GM23338 (cell line): ENCODE data around the gene DEDD2.

Experiments used
- EZH2 ChIP-seq: fragments of 200-600 bp; sonication (generic); IDR thresholded peaks from one replicate; pipeline ENCODE4 v1.8.0; 2017; ENCODE audit warnings: antibody characterized with exemption, mild to moderate bottlenecking, low read depth; ENCODE audit not compliant: unreplicated experiment
- TF ChIP-seq, protein P1 (sequence below), 2 experiments: fragments of 200-600 bp in 1 of 2; sonication (generic) in 1 of 2; conservative IDR thresholded peaks; 2 replicates each; pipeline versions ENCODE4 v1.5.1 to v1.6.1; 2016 to 2017; ENCODE audit warnings: antibody characterized with exemption in 2 of 2, low read depth in 2 of 2, mild to moderate bottlenecking in 2 of 2, moderate library complexity in 1 of 2

DNA sequence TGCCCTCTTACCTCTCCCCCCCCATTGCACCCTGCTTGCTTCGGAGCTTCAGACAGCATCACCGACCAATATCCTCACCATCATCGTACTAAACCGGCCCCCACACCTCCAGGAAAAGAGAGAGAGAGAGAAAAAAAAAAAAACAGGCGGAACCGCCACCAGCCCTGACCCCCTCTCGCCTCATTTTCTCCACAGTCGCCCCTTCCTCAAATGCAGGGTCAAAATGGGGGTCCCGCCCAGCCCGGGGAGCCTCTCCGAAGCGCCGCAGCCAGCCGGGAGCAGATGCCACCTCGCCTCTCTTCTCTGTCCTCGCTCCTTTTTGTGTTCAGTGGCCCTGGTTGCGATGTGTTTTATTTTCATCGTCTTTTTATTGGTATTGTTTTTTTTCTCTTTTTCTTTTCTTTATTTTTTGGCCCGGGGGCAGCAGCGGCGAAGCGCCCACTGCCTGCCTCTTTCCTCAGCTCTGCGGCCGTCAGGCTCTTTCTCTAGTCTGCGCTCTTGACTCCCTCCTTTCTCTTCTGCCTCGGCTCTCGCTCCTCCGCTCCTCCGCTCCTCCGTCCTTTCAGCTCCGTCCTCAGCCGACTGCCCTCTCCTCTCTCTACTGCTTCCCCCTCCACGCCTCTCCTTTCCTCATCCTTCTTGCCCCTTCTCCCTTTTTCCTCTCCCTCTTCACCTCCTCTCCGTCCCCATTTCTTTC lies 41.4 kb downstream of the DEDD2 start:
- peak; percentile 91 for TF ChIP-seq EZH2
- TF ChIP-seq, protein P1, sequence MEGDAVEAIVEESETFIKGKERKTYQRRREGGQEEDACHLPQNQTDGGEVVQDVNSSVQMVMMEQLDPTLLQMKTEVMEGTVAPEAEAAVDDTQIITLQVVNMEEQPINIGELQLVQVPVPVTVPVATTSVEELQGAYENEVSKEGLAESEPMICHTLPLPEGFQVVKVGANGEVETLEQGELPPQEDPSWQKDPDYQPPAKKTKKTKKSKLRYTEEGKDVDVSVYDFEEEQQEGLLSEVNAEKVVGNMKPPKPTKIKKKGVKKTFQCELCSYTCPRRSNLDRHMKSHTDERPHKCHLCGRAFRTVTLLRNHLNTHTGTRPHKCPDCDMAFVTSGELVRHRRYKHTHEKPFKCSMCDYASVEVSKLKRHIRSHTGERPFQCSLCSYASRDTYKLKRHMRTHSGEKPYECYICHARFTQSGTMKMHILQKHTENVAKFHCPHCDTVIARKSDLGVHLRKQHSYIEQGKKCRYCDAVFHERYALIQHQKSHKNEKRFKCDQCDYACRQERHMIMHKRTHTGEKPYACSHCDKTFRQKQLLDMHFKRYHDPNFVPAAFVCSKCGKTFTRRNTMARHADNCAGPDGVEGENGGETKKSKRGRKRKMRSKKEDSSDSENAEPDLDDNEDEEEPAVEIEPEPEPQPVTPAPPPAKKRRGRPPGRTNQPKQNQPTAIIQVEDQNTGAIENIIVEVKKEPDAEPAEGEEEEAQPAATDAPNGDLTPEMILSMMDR (conservative IDR thresholded peaks at IDR 0.05; ENCODE audit: low read depth in 2 of 2) = no peak
